Testis (tissue), 2 donors: ENCODE measurements around the gene SLC3A2.

Experiments used
- CTCF ChIP-seq, 3 experiments: fragments of 450-650 bp in 2 of 3; fragments of 200-600 bp in 1 of 3; sonication (generic) in 1 of 3; IDR thresholded peaks; one replicate each; pipeline ENCODE4 v1.5.1; 2016 to 2019; ENCODE audit warnings: antibody characterized with exemption in 3 of 3, mild to moderate bottlenecking in 2 of 3, moderate library complexity in 1 of 3
- POLR2A ChIP-seq: fragments of 450-650 bp; IDR thresholded peaks from one replicate; pipeline ENCODE4 v1.6.1; 2017; ENCODE audit warnings: antibody characterized with exemption, mild to moderate bottlenecking, moderate library complexity

- TF ChIP-seq POLR2A (no peak), CTCF (IDR thresholded peaks at IDR 0.05) (no peak)
Measured at GRCh38 chr11:62919898-62920640, 39.4 kb downstream of the SLC3A2 start.
